ENCODE measurements around the gene DUOXA2. TPM values are rescaled to one million over a fixed set of nuclear protein-coding genes. Genes with fewer than 3 reads are reported as not detected.
"Not testable (repeated sequence)": the region's sequence is repeated elsewhere in the genome, so short reads cannot be mapped to it uniquely, and the experiment has no call there.

The DUOXA2 gene
- total and polyA plus RNA-seq, 8 donors: 1.3 to 119 (median 25.0) TPM; not detected in 1

DNA sequence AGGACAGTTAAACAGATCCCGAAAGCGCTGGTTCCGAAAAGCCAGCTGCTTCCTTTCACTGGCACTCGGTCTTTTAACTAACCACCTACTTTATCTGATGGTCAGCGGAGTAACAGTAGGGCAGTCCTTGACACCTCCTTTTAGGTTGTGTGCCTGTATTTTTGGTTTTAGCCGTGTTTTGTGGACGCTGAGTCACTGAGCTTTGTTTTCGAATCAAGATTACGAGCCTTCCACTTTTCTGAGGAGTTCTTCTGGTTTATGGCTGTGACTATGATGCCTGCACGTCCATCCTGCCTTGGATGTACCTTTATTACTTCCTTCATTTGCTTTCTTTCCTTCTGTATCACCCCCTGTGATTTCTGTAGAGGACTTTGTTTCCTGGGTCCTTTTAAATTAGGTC is 31.7 kb upstream of the DUOXA2 start:
- Histone ChIP-seq H3K27ac (peak overlapping the region in 2 of 5 donors; percentile 32 to 60), H3K4me1 (peaks cover 13 to 29% (median 19%) of the 10 kb centered on the region in 4 donors)
- intact Hi-C loops (cut with DNase I; ENCODE audit: low total_unique reads); H3K36me3 ChIP-seq; H3K4me3 ChIP-seq; H3K27me3 ChIP-seq; DNase-seq; H3K9me3 ChIP-seq: not testable (repeated sequence)
- 72 to 90% (median 84%) methylated on average over 5 to 10 of the region's 10 CpGs for WGBS, 5 donors

DNA sequence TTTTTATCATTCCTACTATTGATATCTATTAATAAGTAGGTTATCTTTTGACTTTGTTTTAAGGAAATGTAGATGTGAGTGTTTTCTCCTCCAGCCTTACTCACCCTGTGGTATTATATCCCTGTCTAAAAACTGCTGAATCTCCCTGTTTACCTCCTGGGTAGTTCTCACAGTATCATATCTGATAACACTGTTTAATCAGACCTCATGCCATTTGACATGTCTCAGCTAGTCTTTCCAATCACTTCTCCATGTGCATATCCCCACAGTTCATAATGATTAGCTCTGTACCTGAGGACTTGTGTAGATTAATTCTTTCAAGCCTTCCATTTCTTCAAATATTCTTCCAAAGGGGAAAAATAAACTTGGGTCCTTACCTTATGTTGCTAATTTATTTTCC is 30.9 kb upstream of the DUOXA2 start:
- peaks cover 0 to 6% (median 0%) of the 10 kb centered on the region in 3 donors for H3K27me3 ChIP-seq
- intact Hi-C loops (cut with DNase I; ENCODE audit: low total_unique reads): no loop called here
- H3K4me3 ChIP-seq: no peak overlapping the region
- H3K9me3 ChIP-seq: no peaks in the 10 kb centered on the region
- no peaks in the 10 kb centered on the region for H3K36me3 ChIP-seq
- DNase-seq: no peak
- peaks cover 9 to 29% (median 17%) of the 10 kb centered on the region in 4 donors for H3K4me1 ChIP-seq
- H3K27ac ChIP-seq: peak overlapping the region; percentile 24 to 60 (median 42)
- TF ChIP-seq, protein P1, sequence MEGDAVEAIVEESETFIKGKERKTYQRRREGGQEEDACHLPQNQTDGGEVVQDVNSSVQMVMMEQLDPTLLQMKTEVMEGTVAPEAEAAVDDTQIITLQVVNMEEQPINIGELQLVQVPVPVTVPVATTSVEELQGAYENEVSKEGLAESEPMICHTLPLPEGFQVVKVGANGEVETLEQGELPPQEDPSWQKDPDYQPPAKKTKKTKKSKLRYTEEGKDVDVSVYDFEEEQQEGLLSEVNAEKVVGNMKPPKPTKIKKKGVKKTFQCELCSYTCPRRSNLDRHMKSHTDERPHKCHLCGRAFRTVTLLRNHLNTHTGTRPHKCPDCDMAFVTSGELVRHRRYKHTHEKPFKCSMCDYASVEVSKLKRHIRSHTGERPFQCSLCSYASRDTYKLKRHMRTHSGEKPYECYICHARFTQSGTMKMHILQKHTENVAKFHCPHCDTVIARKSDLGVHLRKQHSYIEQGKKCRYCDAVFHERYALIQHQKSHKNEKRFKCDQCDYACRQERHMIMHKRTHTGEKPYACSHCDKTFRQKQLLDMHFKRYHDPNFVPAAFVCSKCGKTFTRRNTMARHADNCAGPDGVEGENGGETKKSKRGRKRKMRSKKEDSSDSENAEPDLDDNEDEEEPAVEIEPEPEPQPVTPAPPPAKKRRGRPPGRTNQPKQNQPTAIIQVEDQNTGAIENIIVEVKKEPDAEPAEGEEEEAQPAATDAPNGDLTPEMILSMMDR (IDR thresholded peaks at IDR 0.05): no peak
- no peak for TF ChIP-seq EP300 (IDR thresholded peaks at IDR 0.05)
- TF ChIP-seq POLR2AphosphoS5 (IDR thresholded peaks at IDR 0.05): peak in 2 of 3 donors; percentile 49 to 52
- no peak for TF ChIP-seq POLR2A (IDR thresholded peaks at IDR 0.05)

- Histone ChIP-seq H3K9me3 (no peaks in the 10 kb centered on the region), H3K27ac (peak overlapping the region; percentile 24 to 60 (median 41)), H3K4me1 (peaks cover 9 to 23% (median 17%) of the 10 kb centered on the region in 4 donors), H3K27me3 (peaks cover 0 to 6% (median 0%) of the 10 kb centered on the region in 3 donors), H3K36me3 (no peaks in the 10 kb centered on the region), H3K4me3 (no peak overlapping the region)
- TF ChIP-seq, protein P1 (IDR thresholded peaks at IDR 0.05): no peak
- no peak for TF ChIP-seq EP300 (IDR thresholded peaks at IDR 0.05)
- no peak for TF ChIP-seq POLR2AphosphoS5 (IDR thresholded peaks at IDR 0.05)
- no peak for TF ChIP-seq POLR2A (IDR thresholded peaks at IDR 0.05)
- intact Hi-C loops (cut with DNase I; ENCODE audit: low total_unique reads): no loop called here
- peak in 1 of 2 donors; percentile 23 for DNase-seq
- 29 to 52% (median 45%) methylated on average over 3 of the region's 3 CpGs for WGBS, 5 donors
Observed at GRCh38 chr15:45084163-45084562, 30.0 kb upstream of the DUOXA2 start.

DNA sequence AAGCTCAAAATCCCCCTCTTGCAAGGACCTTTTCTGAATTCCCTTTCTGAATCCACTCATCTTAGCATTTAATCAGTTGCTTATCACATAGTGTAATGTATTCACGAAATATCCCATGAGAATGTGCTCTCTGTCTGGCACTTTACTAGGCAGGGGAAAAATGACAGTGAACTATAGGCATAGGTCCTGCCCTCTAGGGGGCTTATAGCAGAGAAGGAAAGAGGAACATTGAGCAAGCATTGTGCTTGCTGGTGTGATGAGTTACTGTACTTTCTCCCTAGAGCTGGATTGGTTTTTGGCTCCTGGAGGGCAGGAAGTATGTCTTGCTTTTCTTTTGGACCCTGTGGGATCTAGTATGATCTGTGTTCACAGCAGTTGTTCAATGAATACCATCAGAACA is 26.6 kb upstream of the DUOXA2 start:
- peaks cover 0 to 6% (median 0%) of the 10 kb centered on the region in 3 donors for H3K27me3 ChIP-seq
- TF ChIP-seq POLR2AphosphoS5 (IDR thresholded peaks at IDR 0.05): no peak
- no peak for TF ChIP-seq POLR2A (IDR thresholded peaks at IDR 0.05)
- TF ChIP-seq, protein P1 (IDR thresholded peaks at IDR 0.05): no peak
- no peak for TF ChIP-seq EP300 (IDR thresholded peaks at IDR 0.05)
- H3K4me1 ChIP-seq: peaks cover 9 to 23% (median 10%) of the 10 kb centered on the region in 4 donors
- no peaks in the 10 kb centered on the region for H3K36me3 ChIP-seq
- no peaks in the 10 kb centered on the region for H3K9me3 ChIP-seq
- H3K4me3 ChIP-seq: no peak overlapping the region
- no peak overlapping the region for H3K27ac ChIP-seq
- 50 to 69% (median 65%) methylated on average over 1 of the region's 1 CpG for WGBS, 5 donors
- DNase-seq: no peak
- intact Hi-C loops (cut with DNase I; ENCODE audit: low total_unique reads): no loop called here

Data from stomach (tissue), 9 donors.